GM21723 (cell line): ENCODE results near the gene HTR3D.
"Not testable (repeated sequence)": the region's sequence is repeated elsewhere in the genome, so short reads cannot be mapped to it uniquely, and the experiment has no call there.

ENCODE experiments used
- ATAC-seq: cut with Tn5 transposase; IDR thresholded peaks from one replicate; pipeline ENCODE4 v1.9.1; 2021; ENCODE audit warnings: mild to moderate bottlenecking, moderate library complexity; ENCODE audit not compliant: unreplicated experiment

HTR3D gene

GRCh38 chr3:184015381-184016019 lies 16.0 kb upstream of the HTR3D start:
- no peak for ATAC-seq

DNA sequence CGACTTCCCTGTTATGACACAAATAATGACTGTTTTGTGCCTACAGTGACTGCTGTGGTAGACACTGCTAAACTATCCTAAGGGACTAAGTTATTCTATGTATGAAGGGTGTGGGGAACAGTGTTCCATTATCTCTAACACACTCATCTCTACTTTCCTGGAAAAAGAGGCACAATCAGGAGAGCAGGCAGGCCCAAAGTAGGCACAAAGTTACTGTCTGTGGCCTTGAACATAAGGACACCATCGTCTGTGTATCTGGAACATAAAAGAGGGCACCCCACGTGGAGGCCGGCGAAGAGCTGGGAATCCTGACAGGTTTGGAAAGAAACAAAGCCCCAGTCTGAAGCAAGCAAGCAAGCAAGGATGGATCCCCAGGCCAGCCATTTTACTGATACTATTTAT lies 15.4 kb upstream of the HTR3D start:
- ATAC-seq, result no peak

GRCh38 chr3:184016811-184017671 lies 14.5 kb upstream of the HTR3D start:
- peak; percentile 75 for ATAC-seq

GRCh38 chr3:184017672-184018423 lies 13.7 kb upstream of the HTR3D start, which contains the start of gene ABCC5:
TSS of gene ABCC5 (minus strand) at chr3:184017884. CDS start at chr3:184014392, 3,492 bp downstream.
- peak; percentile 98 for ATAC-seq

- no peak for ATAC-seq
Observed at GRCh38 chr3:184018424-184018973, 13.0 kb upstream of the HTR3D start.

DNA sequence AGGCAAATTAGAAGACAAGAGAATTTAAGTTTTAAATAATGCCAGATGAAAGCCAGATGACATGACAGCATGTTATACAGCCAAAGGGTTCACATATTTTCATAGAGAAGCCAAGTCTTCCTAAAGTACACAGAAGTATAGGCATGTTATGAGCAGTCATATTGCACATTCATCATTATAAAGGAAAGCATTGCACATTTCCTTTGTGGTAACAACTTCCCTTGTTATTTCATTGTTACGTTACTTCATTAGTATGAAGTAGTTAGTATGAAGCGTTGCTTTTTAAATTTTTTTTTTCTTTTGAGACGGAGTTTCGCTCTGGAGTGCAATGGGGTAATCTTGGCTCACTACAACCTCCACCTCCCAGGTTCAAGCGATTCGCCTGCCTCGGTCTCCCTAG lies 9.2 kb upstream of the HTR3D start:
- ATAC-seq, result no peak

GRCh38 chr3:184025256-184025655 lies 6.3 kb upstream of the HTR3D start:
- ATAC-seq, result not testable (repeated sequence)

DNA sequence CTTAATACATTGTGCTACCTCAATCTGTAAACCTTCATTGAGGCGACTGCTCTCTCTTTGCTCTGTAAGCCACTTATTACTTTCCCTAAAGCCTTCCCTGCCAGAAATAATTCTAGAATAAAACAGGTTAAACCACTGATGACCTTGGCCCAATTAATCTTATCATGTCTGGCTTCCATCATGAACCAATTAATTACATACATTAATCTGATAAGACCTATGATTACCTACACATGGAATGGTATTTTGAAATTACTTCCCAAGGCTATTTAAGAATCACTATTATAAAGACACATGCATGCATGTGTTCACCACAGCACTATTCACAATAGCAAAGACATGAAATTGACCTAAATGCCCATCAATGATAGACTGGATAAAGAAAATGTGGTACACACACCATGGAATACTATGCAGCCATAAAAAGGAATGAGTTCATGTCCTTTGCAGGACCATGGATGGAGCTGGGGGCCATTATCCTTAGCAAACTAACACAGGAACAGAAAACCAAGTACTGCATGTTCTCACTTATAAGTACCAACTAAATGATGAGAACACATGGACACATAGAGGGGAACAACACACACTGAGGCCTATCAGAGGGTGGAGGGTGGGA lies 3.2 kb upstream of the HTR3D start:
- ATAC-seq, result not testable (repeated sequence)

DNA sequence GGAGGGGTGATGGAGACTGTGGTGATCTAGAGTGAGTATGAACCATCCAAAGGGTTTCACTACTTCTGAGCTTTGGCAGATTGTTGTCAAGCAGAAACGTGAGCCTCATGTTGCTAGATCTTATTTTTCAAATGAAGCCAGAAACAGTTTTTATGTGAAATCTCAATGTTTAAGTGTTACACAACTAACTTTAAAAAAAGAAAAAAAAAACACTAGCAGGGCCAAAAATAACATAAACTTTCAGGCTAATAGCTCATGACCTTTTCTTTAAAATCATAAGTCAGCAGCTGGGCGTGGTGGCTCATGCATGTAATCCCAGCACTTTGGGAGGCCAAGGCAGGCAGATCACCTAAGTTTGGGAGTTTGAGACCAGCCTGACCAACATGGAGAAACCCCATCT lies 2.1 kb upstream of the HTR3D start:
- no peak for ATAC-seq

DNA sequence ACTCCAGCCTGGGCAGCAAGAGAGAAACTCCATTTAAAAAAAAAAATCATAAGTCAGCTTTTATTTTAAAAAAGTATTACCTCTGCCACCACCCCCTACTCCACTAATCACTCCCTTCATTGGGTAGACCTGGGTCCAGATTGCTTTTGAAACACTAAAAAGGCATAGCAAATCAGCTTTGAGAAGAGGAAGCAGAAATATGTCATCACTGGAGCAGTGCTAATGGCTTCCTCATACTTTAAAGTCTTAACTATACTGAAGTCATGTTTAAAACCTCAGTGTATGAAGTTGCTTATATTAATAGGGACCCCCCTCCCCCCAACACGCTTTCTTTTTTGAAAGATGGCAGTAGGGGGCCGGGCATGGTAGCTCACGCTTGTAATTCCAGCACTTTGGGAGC lies 1.0 kb upstream of the HTR3D start:
- no peak for ATAC-seq

DNA sequence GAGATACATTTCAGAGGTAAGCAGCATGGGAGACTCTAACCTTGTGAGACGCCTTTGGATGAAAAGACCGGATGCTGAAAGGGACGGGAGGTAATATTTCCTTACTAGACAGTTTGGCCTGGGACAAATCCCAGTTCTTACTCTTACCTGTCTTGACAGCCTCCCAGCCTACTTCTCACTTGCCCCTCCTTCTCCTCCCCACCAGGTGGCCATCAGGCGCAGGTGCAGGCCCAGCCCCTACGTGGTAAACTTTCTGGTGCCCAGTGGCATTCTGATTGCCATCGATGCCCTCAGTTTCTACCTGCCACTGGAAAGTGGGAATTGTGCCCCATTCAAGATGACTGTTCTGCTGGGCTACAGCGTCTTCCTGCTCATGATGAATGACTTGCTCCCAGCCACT lies 6.3 kb downstream of the HTR3D start:
- no peak for ATAC-seq

DNA sequence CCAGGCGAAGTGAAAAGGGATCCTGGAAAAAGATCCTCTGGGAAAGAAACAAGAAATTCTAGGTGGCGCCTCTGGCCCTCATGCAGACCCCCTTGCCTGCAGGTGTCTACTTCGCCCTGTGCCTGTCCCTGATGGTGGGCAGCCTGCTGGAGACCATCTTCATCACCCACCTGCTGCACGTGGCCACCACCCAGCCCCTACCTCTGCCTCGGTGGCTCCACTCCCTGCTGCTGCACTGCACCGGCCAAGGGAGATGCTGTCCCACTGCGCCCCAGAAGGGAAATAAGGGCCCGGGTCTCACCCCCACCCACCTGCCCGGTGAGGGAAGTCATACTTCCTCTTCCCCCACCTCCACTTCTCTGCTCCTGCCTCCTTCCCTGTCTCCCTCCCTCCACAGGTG lies 6.8 kb downstream of the HTR3D start:
- not testable (repeated sequence) for ATAC-seq

- ATAC-seq, result no peak
Observed at GRCh38 chr3:184039414-184039813, 7.9 kb downstream of the HTR3D start.

DNA sequence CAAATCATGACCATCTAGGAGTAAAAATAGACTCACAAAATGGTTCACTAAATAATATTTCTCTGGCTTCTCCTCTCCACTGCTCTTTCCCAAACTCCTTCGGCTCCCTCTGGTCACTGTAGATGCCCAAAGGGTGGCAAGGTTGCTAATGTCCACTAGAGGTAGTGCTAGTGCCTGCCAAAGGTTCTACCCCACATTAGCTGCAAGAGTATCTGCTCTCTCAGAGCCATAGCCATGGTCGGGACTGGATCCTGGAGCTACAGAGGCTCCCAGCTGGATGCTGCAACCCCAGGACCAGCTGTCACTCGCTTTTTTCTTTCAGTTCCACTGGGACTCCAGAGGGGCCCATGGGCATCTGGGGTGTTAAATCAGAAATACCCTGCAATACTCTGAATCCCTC lies 8.5 kb downstream of the HTR3D start:
- ATAC-seq, result no peak

DNA sequence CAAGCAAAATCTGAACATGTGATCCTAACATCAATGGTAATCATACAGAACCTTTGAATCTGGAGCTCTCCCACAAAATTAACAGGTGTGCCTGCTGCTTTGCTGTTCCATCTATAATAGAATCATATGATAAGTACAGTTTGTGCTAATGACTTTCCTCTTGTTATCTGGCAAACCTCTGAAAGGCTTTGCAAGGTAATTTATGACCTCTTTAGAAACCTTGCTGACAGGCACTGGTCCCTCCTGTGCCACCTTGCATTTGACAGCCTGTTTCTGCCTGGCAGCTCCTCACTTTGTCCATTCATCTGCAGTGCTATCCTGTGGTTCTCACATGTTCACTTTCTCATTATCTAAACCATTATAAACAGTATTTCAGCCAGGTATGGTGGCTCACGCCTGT lies 11.1 kb downstream of the HTR3D start:
- ATAC-seq, result no peak

DNA sequence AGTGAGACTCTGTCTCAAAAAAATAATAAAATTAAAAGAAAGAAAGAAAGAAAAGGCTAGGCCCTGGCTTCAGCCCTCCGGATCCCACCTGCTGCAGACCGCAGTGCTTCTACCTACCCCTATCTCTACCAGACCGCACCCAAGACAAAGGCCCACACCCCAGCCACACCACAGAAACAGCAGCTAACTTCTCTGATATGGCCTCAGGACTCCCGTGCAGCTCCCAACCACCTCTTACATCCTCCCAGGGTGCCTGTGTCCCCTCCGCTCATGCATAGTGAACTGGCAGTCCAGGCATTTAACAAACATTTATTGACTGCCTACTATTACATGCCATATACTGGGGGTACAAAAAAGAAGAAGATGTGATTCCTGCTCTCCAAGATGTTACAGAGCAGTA lies 14.5 kb downstream of the HTR3D start:
- ATAC-seq, result no peak

DNA sequence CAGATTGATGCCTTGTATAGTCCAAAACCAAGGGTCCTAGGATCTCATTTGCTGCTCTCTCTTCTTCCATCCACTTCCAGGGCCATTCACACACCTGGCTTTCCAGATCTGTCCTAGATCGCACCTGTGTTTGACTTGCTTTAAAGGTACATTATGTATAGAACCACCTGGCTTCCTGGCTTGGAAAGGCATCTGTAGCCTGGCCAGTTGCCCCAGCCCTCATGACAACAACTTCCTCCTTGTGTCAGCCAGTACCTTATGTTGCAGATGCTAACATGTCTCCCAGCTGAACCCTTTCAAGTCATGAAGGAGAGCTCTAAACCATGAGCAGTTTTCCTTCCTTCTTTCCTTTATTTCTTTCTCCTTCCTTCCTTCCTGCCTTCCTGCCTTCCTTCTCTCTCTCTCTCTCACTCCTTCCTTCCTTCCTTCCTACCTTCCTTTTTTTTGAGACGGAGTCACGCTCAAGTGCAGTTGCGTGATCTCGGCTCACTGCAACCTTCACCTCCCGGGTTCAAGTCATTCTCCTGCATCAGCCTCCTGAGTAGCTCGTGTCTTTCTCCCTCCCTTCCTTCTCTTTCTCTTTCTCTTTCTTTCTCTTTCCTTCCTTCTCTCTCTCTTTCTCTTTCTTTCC lies 18.8 kb downstream of the HTR3D start:
- ATAC-seq, result no peak

GRCh38 chr3:184052767-184053166 lies 21.2 kb downstream of the HTR3D start, which contains the start of gene HTR3C:
TSS of gene HTR3C (plus strand) at chr3:184053047. CDS start at chr3:184053081, 34 bp downstream.
- no peak for ATAC-seq

DNA sequence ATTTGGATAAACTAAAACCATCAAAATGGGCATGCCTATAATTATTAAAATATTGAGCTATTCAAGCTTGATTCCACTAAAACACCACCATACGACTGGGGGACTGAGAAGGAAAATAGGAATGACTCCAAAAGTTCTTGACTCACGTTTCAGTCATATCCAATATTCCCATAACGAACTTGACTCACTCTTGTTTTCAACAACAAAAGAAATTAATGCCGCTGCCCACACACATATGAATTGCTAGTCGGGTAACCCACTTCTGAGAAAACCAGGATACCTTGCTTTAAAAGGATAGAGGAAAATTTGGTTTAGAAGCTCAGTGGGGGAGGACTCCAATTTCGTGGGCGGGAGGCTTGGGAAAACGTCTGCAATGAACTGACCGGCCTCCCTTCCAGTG lies 26.5 kb downstream of the HTR3D start:
- ATAC-seq, result no peak

DNA sequence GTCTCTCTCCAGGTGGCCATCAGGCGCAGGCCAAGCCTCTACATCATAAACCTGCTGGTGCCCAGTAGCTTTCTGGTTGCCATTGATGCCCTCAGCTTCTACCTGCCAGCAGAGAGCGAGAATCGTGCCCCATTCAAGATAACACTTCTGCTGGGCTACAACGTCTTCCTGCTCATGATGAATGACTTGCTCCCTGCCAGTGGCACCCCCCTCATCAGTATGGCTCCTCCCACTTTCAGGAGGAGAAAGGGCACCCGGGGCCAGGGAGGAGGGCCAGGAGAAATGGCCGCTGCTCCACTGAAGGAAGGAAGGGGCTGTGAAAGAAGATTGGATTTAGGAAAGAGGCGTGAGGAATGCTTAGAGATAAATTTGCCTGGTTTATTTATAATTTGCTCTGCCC lies 27.9 kb downstream of the HTR3D start:
- ATAC-seq, result no peak
